Stimulated activated CD8-positive, alpha-beta memory T cell treated with anti-CD3 and anti-CD28 coated beads, Interleukin-7, amount 100 ng/mL, for 48 hours (primary cell): ENCODE measurements around the gene ULBP1.
A peak's percentile ranks its signal among the peaks of the same experiment; 100 is the strongest.
"Not testable (repeated sequence)": the region's sequence is repeated elsewhere in the genome, so short reads cannot be mapped to it uniquely, and the experiment has no call there.

Experiments
- DNase-seq, 2 donors: peaks; one replicate each; pipeline ENCODE4 v3.0.0-alpha.2; 2020; ENCODE audit warnings: low read depth in 1 of 2; ENCODE audit errors: extremely low read depth in 1 of 2

ULBP1 gene

GRCh38 chr6:150003599-150003998 is 39.9 kb downstream of the ULBP1 start:
- not testable (repeated sequence) for DNase-seq

- no peak for DNase-seq
Measured at GRCh38 chr6:150004101-150004782, 40.5 kb downstream of the ULBP1 start.

GRCh38 chr6:150004783-150005717 is 41.3 kb downstream of the ULBP1 start:
- peak; percentile 74 to 88 for DNase-seq

- DNase-seq, result no peak
Measured at GRCh38 chr6:150005761-150006651, 42.3 kb downstream of the ULBP1 start.

- DNase-seq, result peak in 1 of 2 donors; percentile 60
Measured at GRCh38 chr6:150006961-150007464, 43.3 kb downstream of the ULBP1 start.

- no peak for DNase-seq
Measured at GRCh38 chr6:150008588-150008987, 44.8 kb downstream of the ULBP1 start.

- not testable (repeated sequence) for DNase-seq
Measured at GRCh38 chr6:150012846-150013784, 49.4 kb downstream of the ULBP1 start.

- DNase-seq, result not testable (repeated sequence)
Measured at GRCh38 chr6:150013785-150014622, 50.3 kb downstream of the ULBP1 start.

GRCh38 chr6:150014623-150015280 is 51.0 kb downstream of the ULBP1 start:
- DNase-seq, result not testable (repeated sequence)

GRCh38 chr6:150015281-150016001 is 51.7 kb downstream of the ULBP1 start:
- not testable (repeated sequence) for DNase-seq

- DNase-seq, result peak in 1 of 2 donors; percentile 17
Measured at GRCh38 chr6:150016324-150017185, 52.8 kb downstream of the ULBP1 start.

GRCh38 chr6:150017186-150017521 is 53.4 kb downstream of the ULBP1 start:
- DNase-seq, result not testable (repeated sequence)

GRCh38 chr6:150018846-150019580 is 55.3 kb downstream of the ULBP1 start:
- DNase-seq, result no peak

GRCh38 chr6:150021870-150022269 is 58.1 kb downstream of the ULBP1 start:
- DNase-seq, result not testable (repeated sequence)
